A549 treated with RU486 at 1 μM for 4 hours (cell line): ENCODE measurements around the gene IFI35. TPM values are rescaled to one million over a fixed set of nuclear protein-coding genes. Genes with fewer than 3 reads are reported as not detected.

ENCODE experiments used
- total RNA-seq: library from RNA; stranded (reverse); fragments of 200-300 nt; extraction: Qiagen RNA extraction; gene quantifications from 5 replicates; pipeline ENCODE4 v1.2.3, GENCODE V29; 2022; ENCODE audit warnings: low read depth

IFI35 gene
- 15.7 to 21.2 TPM (median 17.9 TPM) in 5 replicates for total RNA-seq

GRCh38 chr17:43006639-43007551 lies at the start of gene IFI35:
Gene IFI35, plus strand, starts transcription at chr17:43006784. Its CDS starts 164 bp downstream, at chr17:43006948.

DNA sequence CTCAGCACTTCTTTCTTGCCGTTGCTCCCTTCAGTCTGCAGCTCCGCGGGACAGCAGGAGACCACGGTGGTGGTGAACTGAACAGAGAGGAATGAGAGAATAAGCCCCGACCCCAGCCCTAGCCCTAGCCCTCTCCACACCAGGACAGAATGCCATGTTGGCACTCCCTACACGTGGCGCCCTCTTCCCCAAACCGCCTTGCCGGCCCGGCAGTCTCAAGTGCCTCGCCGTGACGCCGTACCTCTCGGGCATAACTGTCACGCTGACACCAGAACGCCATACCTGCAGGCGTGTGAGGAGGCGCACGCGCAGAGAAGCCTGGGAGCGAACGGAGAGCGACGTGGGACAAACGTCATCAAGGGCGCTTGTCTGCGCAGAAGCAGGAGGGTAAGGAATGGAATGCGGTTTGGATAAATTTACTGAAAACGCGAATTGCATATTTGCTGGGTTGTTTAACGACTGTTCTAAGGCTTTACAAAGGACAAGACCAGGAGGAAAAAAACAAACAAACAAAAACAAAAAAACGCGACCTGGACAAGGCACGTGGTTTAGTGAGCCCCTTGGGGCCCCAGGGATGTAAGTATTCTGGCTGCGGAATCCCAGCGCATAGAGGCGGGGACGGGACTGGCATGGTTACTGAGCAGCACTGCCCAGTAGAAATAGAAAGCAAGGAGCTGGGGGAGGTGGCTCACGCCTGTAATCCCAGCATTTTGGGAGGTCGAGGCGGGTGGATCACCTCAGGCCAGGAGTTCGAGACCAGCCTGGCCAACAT lies 42.2 kb upstream of the IFI35 start, which contains the start of gene AARSD1:
TSS of gene AARSD1 (minus strand) at position 294 of the 772 bp plus-strand sequence. CDS start at position 280, 14 bp downstream.

GRCh38 chr17:42979511-42980273 lies 26.9 kb upstream of the IFI35 start, which contains the start of gene PTGES3L:
Gene PTGES3L, minus strand, starts transcription at chr17:42980080. Its CDS starts 27 bp downstream, at chr17:42980053.

DNA sequence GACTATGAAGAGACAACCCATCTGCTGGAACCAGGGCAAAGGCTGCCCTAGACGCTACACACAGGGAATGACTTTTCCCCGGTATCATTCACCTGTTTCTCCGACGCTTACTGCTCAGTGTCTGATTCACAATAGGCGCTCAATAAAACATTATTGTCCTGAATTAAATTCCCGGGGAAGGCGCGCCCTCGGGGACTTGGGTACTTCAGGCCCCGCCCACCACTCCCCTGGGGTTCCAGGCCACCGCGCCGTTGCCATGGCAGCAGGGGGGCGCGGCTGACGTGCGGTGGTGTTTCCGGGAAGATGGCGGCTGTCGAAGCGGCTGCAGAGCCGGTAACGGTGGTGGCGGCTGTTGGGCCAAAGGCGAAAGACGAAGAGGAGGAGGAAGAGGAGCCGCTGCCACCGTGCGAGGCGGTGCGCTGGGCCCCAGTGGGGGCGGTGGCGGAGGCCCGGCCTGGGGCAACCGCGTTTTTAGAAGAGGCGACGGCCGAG lies 26.3 kb upstream of the IFI35 start, which contains the start of gene RUNDC1:
TSS of gene RUNDC1 (plus strand) at position 292 of the 492 bp plus-strand sequence. CDS start at position 304, 12 bp downstream.

DNA sequence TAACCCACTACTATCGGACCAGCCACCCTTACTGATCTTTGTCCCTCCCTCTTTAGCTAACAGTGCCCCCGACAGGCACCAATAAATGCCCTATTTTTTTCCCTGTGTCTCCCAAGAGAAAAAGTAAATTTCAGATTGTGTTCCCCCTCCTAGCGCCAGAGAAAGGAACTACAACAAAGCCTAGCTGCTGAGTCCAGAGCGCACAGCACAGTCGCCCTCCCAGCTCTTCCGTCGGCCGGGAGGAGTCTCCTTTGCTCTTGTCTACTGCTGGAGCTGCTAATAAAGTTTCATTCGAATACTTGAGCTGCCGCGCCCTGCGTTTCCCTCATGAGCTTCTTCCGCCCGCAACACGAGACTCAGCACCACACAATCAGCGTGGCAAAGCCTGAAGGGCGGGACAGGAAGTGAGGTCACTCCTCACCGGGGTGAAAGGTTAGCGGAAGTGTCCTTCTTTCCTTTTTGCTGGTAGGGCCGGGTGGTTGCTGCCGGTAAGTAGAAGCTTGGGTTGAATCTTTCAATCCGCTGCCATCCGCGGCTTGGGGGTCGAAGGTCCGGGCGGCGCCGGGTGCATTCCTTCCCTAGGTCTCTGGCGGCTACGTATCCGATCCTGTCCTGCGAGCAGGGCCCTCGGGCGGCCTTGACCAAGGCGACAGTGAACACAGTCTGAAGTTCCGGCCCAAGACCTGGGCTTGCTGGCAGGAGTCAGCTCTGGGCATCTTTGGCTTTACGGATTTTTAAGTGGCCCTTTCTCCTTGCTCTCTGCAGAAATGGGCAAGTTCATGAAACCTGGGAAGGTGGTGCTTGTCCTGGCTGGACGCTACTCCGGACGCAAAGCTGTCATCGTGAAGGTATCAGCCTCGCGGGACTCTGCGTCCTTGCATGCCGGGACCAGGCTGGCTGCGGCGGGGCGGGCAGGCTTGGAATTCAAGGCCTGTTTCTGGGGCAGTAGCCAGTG lies 8.3 kb upstream of the IFI35 start, which contains the start of gene RPL27:
TSS of gene RPL27 (plus strand) at position 436 of the 955 bp plus-strand sequence. CDS start at position 768, 332 bp downstream.

GRCh38 chr17:43021741-43022512 lies 15.3 kb downstream of the IFI35 start, which contains the start of gene VAT1:
Gene VAT1, minus strand, starts transcription at chr17:43022385. Its CDS starts 63 bp downstream, at chr17:43022322.

DNA sequence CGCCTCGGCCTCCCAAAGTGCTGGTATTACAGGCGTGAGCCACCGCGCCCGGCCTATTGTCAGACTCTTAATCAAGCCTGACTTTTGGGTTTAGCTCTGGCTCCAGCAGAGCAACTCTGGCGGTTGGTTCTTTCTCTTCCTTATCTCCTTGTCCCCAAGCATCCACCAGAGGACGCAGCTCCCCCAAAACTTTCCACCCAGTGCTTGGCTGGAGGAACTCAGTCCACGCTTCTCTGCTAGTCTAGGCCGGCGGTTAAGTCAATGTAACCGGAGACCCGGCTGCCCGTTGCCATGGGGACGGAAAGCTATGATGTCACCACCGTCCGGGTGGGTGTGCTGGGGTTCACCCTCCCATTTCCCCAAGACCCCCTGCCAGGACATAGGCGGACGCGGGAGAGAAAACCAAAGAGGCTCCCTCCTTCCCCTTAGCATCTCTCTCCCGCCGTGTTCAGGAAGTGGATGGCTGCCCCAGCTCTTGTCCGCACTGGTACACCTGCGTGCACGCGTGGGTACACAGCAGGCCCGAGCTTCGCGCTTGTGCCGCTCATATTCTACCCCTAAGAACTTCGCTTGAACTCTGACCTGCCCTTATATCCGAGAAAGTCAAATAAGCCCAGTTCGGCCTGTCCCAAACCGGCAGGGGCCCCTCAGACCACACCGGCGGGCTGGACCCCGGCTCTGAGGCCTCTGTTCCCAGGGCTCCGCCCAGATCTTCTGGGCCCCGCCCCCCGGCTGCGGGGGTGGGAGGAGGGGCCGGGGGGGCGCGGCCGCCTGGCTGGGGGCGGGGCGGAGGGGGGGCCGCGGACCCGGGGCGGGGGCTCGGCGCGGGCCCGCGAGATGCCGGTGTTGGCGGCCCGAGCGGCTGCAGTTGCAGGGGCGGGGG lies 18.1 kb downstream of the IFI35 start, which contains the start of gene RND2:
TSS of gene RND2 (plus strand) at position 825 of the 883 bp plus-strand sequence. CDS start 117 bp downstream, outside the sequence.

Other genes starting within 250 kb of the IFI35 start
- 0.65 to 1.5 TPM (median 0.76 TPM) in 5 replicates for gene RAMP2, start 245.6 kb upstream of the IFI35 start, total RNA-seq
- 124 to 132 TPM (median 125 TPM) in 5 replicates for gene VPS25, start 233.3 kb upstream of the IFI35 start, total RNA-seq
- gene WNK4, start 226.2 kb upstream of the IFI35 start, total RNA-seq = 0.85 to 1.7 TPM (median 1.4 TPM) in 5 replicates
- gene COA3, start 208.1 kb upstream of the IFI35 start, total RNA-seq = 117 to 153 TPM (median 137 TPM) in 5 replicates
- gene CNTD1, start 207.9 kb upstream of the IFI35 start, total RNA-seq = not detected in 5 replicates
- 78.7 to 105 TPM (median 81.3 TPM) in 5 replicates for gene BECN1, start 182.5 kb upstream of the IFI35 start, total RNA-seq
- 233 to 282 TPM (median 239 TPM) in 5 replicates for gene PSME3, start 173.4 kb upstream of the IFI35 start, total RNA-seq
- 1.4 to 2.0 TPM (median 1.9 TPM) in 5 replicates for gene AOC2, start 162.2 kb upstream of the IFI35 start, total RNA-seq
- 0.82 to 1.6 TPM (median 1.1 TPM) in 5 replicates for gene AOC3, start 155.6 kb upstream of the IFI35 start, total RNA-seq
- gene G6PC1, start 106.0 kb upstream of the IFI35 start, total RNA-seq = not detected in 5 replicates
- gene AARSD1, start 42.3 kb upstream of the IFI35 start, total RNA-seq = 50.2 to 57.9 TPM (median 52.4 TPM) in 5 replicates
- 0.70 to 1.6 TPM (median 1.1 TPM) in 5 replicates for gene PTGES3L, start 26.7 kb upstream of the IFI35 start, total RNA-seq
- 19.2 to 22.8 TPM (median 21.6 TPM) in 5 replicates for gene RUNDC1, start 26.2 kb upstream of the IFI35 start, total RNA-seq
- 2,797 to 3,699 TPM (median 3,171 TPM) in 5 replicates for gene RPL27, start 8.4 kb upstream of the IFI35 start, total RNA-seq
- 208 to 241 TPM (median 225 TPM) in 5 replicates for gene VAT1, start 15.6 kb downstream of the IFI35 start, total RNA-seq
- 0.08 to 0.18 TPM (median 0.13 TPM) in 5 replicates for gene RND2, start 18.4 kb downstream of the IFI35 start, total RNA-seq
- gene BRCA1, start 118.6 kb downstream of the IFI35 start, total RNA-seq = 23.2 to 29.0 TPM (median 26.8 TPM) in 5 replicates
- gene NBR1, start 164.4 kb downstream of the IFI35 start, total RNA-seq = 33.5 to 45.9 TPM (median 41.3 TPM) in 5 replicates
- gene TMEM106A, start 205.1 kb downstream of the IFI35 start, total RNA-seq = 0.49 to 2.3 TPM (median 1.2 TPM) in 5 replicates
- not detected in 5 replicates for gene CCDC200, start 221.8 kb downstream of the IFI35 start, total RNA-seq
- gene RNU2-1, start 227.2 kb downstream of the IFI35 start, total RNA-seq = not detected in 5 replicates